ENCODE results near the gene DMXL2.
A peak's percentile ranks its signal among the peaks of the same experiment; 100 is the strongest.

DMXL2 gene

GRCh38 chr15:51503003-51503402 is 119.6 kb downstream of the DMXL2 start:
- H3K27me3 ChIP-seq (ENCODE audit: control insufficient read depth in 1 of 2, insufficient read depth in 1 of 2, low read length in 2 of 2) = no peaks in the 10 kb centered on the region
- H4K8ac ChIP-seq (ENCODE audit: low read length) = no peak overlapping the region
- H4K91ac ChIP-seq (ENCODE audit: low read length) = no peak overlapping the region
- no peak overlapping the region for H3K23ac ChIP-seq (ENCODE audit: low read length in 2 of 2)
- no peak overlapping the region for H2BK120ac ChIP-seq (ENCODE audit: low read depth, low read length)
- H3K14ac ChIP-seq (ENCODE audit: low read length in 2 of 2) = no peak overlapping the region
- H2AFZ ChIP-seq (ENCODE audit: low read depth, low read length) = no peak overlapping the region
- H3K4me2 ChIP-seq (ENCODE audit: low read length, poor library complexity, severe bottlenecking) = no peak overlapping the region
- no peaks in the 10 kb centered on the region for H3K9me3 ChIP-seq (ENCODE audit: control insufficient read depth, low read length)
- no peak overlapping the region for H2BK12ac ChIP-seq (ENCODE audit: low read length in 2 of 2)
- no peaks in the 10 kb centered on the region for H3K4me1 ChIP-seq (ENCODE audit: control insufficient read depth, insufficient read depth, low read depth, low read length)
- no peak overlapping the region for H3K18ac ChIP-seq (ENCODE audit: low read depth in 1 of 2, low read length in 2 of 2)
- no peak overlapping the region for H3K4ac ChIP-seq (ENCODE audit: low read depth in 1 of 2, low read length in 2 of 2)
- no peaks in the 10 kb centered on the region for H3K79me1 ChIP-seq (replicated peaks; ENCODE audit: low read length, poor library complexity, severe bottlenecking)
- no peak overlapping the region for H2BK15ac ChIP-seq (ENCODE audit: low read depth, poor library complexity, severe bottlenecking)
- no peak overlapping the region for H3K4me3 ChIP-seq (ENCODE audit: insufficient read depth in 1 of 2, low read depth in 1 of 2, low read length in 2 of 2)
- no peak for DNase-seq
- no peak overlapping the region for H3K9ac ChIP-seq (ENCODE audit: low read length)
- no peak overlapping the region for H2BK5ac ChIP-seq (ENCODE audit: low read depth, low read length, poor library complexity, severe bottlenecking)
- peaks cover 5 to 28% of the 10 kb centered on the region in 2 experiments for H3K36me3 ChIP-seq (ENCODE audit: control insufficient read depth in 1 of 2, insufficient read depth in 2 of 2, low read depth in 1 of 2, low read length in 2 of 2)
- no peak overlapping the region for H3K27ac ChIP-seq (ENCODE audit: low read length, poor library complexity, severe bottlenecking)
- H2AK5ac ChIP-seq (ENCODE audit: low read length, severe bottlenecking) = no peak overlapping the region

GRCh38 chr15:51499379-51499976 is 123.1 kb downstream of the DMXL2 start:
- Histone ChIP-seq H3K4me1 (ENCODE audit: control insufficient read depth, insufficient read depth, low read depth, low read length) (no peaks in the 10 kb centered on the region), H3K27ac (ENCODE audit: low read length, poor library complexity, severe bottlenecking) (no peak overlapping the region), H2BK120ac (ENCODE audit: low read depth, low read length) (no peak overlapping the region), H3K79me1 (replicated peaks; ENCODE audit: low read length, poor library complexity, severe bottlenecking) (no peaks in the 10 kb centered on the region), H3K18ac (ENCODE audit: low read depth in 1 of 2, low read length in 2 of 2) (no peak overlapping the region), H2BK15ac (ENCODE audit: low read depth, poor library complexity, severe bottlenecking) (no peak overlapping the region), H3K9ac (ENCODE audit: low read length) (no peak overlapping the region), H3K14ac (ENCODE audit: low read length in 2 of 2) (no peak overlapping the region), H3K27me3 (ENCODE audit: control insufficient read depth in 1 of 2, insufficient read depth in 1 of 2, low read length in 2 of 2) (no peaks in the 10 kb centered on the region), H3K23ac (ENCODE audit: low read length in 2 of 2) (no peak overlapping the region), H3K4me3 (ENCODE audit: insufficient read depth in 1 of 2, low read depth in 1 of 2, low read length in 2 of 2) (no peak overlapping the region), H3K4ac (ENCODE audit: low read depth in 1 of 2, low read length in 2 of 2) (no peak overlapping the region), H2BK5ac (ENCODE audit: low read depth, low read length, poor library complexity, severe bottlenecking) (no peak overlapping the region), H2AK5ac (ENCODE audit: low read length, severe bottlenecking) (no peak overlapping the region), H3K9me3 (ENCODE audit: control insufficient read depth, low read length) (no peaks in the 10 kb centered on the region), H3K4me2 (ENCODE audit: low read length, poor library complexity, severe bottlenecking) (no peak overlapping the region), H4K8ac (ENCODE audit: low read length) (no peak overlapping the region), H2BK12ac (ENCODE audit: low read length in 2 of 2) (no peak overlapping the region), H3K36me3 (ENCODE audit: control insufficient read depth in 1 of 2, insufficient read depth in 2 of 2, low read depth in 1 of 2, low read length in 2 of 2) (peaks cover 3 to 20% of the 10 kb centered on the region in 2 experiments), H2AFZ (ENCODE audit: low read depth, low read length) (no peak overlapping the region), H4K91ac (ENCODE audit: low read length) (no peak overlapping the region)
- 75% methylated on average over 3 of the region's 5 CpGs for WGBS
- DNase-seq = peak; percentile 44

GRCh38 chr15:51497806-51498205 is 124.8 kb downstream of the DMXL2 start:
- H3K79me1 ChIP-seq (replicated peaks; ENCODE audit: low read length, poor library complexity, severe bottlenecking) = no peaks in the 10 kb centered on the region
- H2BK120ac ChIP-seq (ENCODE audit: low read depth, low read length) = no peak overlapping the region
- no peak overlapping the region for H3K14ac ChIP-seq (ENCODE audit: low read length in 2 of 2)
- no peak overlapping the region for H3K27ac ChIP-seq (ENCODE audit: low read length, poor library complexity, severe bottlenecking)
- no peak for DNase-seq
- no peaks in the 10 kb centered on the region for H3K4me1 ChIP-seq (ENCODE audit: control insufficient read depth, insufficient read depth, low read depth, low read length)
- H2AFZ ChIP-seq (ENCODE audit: low read depth, low read length) = no peak overlapping the region
- H3K23ac ChIP-seq (ENCODE audit: low read length in 2 of 2) = no peak overlapping the region
- no peak overlapping the region for H4K8ac ChIP-seq (ENCODE audit: low read length)
- H2BK15ac ChIP-seq (ENCODE audit: low read depth, poor library complexity, severe bottlenecking) = no peak overlapping the region
- no peak overlapping the region for H3K4ac ChIP-seq (ENCODE audit: low read depth in 1 of 2, low read length in 2 of 2)
- no peak overlapping the region for H3K4me3 ChIP-seq (ENCODE audit: insufficient read depth in 1 of 2, low read depth in 1 of 2, low read length in 2 of 2)
- no peak overlapping the region for H3K18ac ChIP-seq (ENCODE audit: low read depth in 1 of 2, low read length in 2 of 2)
- H3K4me2 ChIP-seq (ENCODE audit: low read length, poor library complexity, severe bottlenecking) = no peak overlapping the region
- 99% methylated on average over 3 of the region's 3 CpGs for WGBS
- no peak overlapping the region for H4K91ac ChIP-seq (ENCODE audit: low read length)
- H3K36me3 ChIP-seq (ENCODE audit: control insufficient read depth in 1 of 2, insufficient read depth in 2 of 2, low read depth in 1 of 2, low read length in 2 of 2) = peaks cover 3 to 20% of the 10 kb centered on the region in 2 experiments
- H3K27me3 ChIP-seq (ENCODE audit: control insufficient read depth in 1 of 2, insufficient read depth in 1 of 2, low read length in 2 of 2) = no peaks in the 10 kb centered on the region
- H2BK5ac ChIP-seq (ENCODE audit: low read depth, low read length, poor library complexity, severe bottlenecking) = no peak overlapping the region
- H2BK12ac ChIP-seq (ENCODE audit: low read length in 2 of 2) = no peak overlapping the region
- H2AK5ac ChIP-seq (ENCODE audit: low read length, severe bottlenecking) = no peak overlapping the region
- H3K9ac ChIP-seq (ENCODE audit: low read length) = no peak overlapping the region
- no peaks in the 10 kb centered on the region for H3K9me3 ChIP-seq (ENCODE audit: control insufficient read depth, low read length)

- no peak overlapping the region for H2AK5ac ChIP-seq (ENCODE audit: low read length, severe bottlenecking)
- no peak overlapping the region for H3K9ac ChIP-seq (ENCODE audit: low read length)
- H2BK15ac ChIP-seq (ENCODE audit: low read depth, poor library complexity, severe bottlenecking) = no peak overlapping the region
- no peak overlapping the region for H2AFZ ChIP-seq (ENCODE audit: low read depth, low read length)
- 93% methylated on average over 1 of the region's 1 CpG for WGBS
- peaks cover 0 to 20% of the 10 kb centered on the region in 2 experiments for H3K36me3 ChIP-seq (ENCODE audit: control insufficient read depth in 1 of 2, insufficient read depth in 2 of 2, low read depth in 1 of 2, low read length in 2 of 2)
- no peak overlapping the region for H3K4ac ChIP-seq (ENCODE audit: low read depth in 1 of 2, low read length in 2 of 2)
- no peak overlapping the region for H3K23ac ChIP-seq (ENCODE audit: low read length in 2 of 2)
- no peak overlapping the region for H3K4me3 ChIP-seq (ENCODE audit: insufficient read depth in 1 of 2, low read depth in 1 of 2, low read length in 2 of 2)
- H3K27ac ChIP-seq (ENCODE audit: low read length, poor library complexity, severe bottlenecking) = no peak overlapping the region
- H3K27me3 ChIP-seq (ENCODE audit: control insufficient read depth in 1 of 2, insufficient read depth in 1 of 2, low read length in 2 of 2) = no peaks in the 10 kb centered on the region
- no peak for DNase-seq
- H4K8ac ChIP-seq (ENCODE audit: low read length) = no peak overlapping the region
- H3K18ac ChIP-seq (ENCODE audit: low read depth in 1 of 2, low read length in 2 of 2) = no peak overlapping the region
- H4K91ac ChIP-seq (ENCODE audit: low read length) = no peak overlapping the region
- H3K4me1 ChIP-seq (ENCODE audit: control insufficient read depth, insufficient read depth, low read depth, low read length) = no peaks in the 10 kb centered on the region
- no peak overlapping the region for H2BK12ac ChIP-seq (ENCODE audit: low read length in 2 of 2)
- H3K4me2 ChIP-seq (ENCODE audit: low read length, poor library complexity, severe bottlenecking) = no peak overlapping the region
- H3K79me1 ChIP-seq (replicated peaks; ENCODE audit: low read length, poor library complexity, severe bottlenecking) = no peaks in the 10 kb centered on the region
- no peak overlapping the region for H2BK5ac ChIP-seq (ENCODE audit: low read depth, low read length, poor library complexity, severe bottlenecking)
- H2BK120ac ChIP-seq (ENCODE audit: low read depth, low read length) = no peak overlapping the region
- no peak overlapping the region for H3K14ac ChIP-seq (ENCODE audit: low read length in 2 of 2)
- no peaks in the 10 kb centered on the region for H3K9me3 ChIP-seq (ENCODE audit: control insufficient read depth, low read length)
Observed at GRCh38 chr15:51496246-51496645, 126.3 kb downstream of the DMXL2 start.
